ENCODE measurements around the gene ZNF443.
"Not testable (repeated sequence)": the region's sequence is repeated elsewhere in the genome, so short reads cannot be mapped to it uniquely, and the experiment has no call there.

Gene ZNF443

DNA sequence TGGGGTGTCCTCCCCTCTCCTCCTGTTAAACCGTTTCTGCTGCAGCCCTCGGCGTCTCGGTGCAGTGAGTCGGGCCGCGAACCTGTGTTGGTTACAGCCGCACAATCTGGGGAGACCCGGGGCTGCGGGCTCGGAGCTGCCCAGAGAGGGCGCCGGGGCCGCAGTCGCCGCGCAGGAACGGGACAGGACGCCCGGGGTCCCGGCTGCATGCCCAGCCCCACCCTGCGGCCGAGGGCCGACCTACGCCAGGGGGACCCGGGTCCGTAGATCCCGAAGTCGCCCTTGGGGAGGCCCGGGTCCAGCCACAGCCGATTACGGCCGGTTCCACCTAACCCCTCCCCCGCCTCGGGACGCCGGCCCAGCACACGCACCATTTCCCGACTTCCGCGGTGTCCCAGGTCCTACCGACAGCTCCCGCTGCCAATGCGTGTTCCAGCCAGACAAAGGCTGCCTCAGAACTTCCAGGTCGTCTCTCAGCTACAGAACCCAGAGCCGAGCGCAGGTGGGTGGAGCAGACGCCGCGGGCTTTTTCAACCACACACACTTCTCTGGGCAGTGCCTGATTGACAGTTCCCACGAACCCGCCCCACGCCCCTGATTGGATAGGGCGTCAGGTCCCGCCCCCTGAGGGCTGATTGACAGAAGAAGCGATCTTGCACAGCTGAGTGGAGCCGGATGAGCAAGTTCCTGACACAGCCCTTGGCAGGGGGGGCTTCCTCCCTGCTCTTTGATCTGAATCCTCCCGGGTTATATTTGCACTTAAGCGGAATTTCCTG, at the start of gene ZNF443:
TSS of gene ZNF443 (minus strand) at position 481 of the 776 bp plus-strand sequence. CDS start at position 374, 107 bp downstream.
- peak; percentile 98 for DNase-seq (ENCODE audit: low read depth)

DNA sequence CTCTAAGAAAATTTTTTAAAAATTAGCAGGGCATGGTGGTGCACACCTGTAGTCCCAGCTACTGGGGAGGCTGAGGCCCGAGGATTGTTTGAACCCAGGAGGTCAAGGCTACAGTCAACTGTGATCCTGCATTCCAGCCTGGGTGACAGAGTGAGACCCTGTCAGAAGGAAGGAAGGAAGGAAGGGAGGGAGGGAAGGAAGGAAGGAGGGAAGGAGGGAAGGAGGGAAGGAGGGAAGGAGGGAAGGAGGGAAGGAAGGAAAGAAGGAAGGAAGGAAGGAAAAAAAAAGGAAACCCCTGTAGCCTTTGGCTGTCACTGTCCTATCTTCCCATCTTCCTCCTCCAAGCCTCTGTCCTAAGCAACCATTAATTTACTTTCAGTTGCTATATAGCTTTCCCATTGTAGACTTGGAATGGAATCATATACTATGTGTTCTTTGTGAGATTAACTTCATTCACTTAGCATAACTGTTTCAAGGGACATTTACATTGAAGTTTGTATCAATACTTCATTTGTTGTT, 45.5 kb upstream of the ZNF443 start:
- not testable (repeated sequence) for DNase-seq (ENCODE audit: low read depth)

DNA sequence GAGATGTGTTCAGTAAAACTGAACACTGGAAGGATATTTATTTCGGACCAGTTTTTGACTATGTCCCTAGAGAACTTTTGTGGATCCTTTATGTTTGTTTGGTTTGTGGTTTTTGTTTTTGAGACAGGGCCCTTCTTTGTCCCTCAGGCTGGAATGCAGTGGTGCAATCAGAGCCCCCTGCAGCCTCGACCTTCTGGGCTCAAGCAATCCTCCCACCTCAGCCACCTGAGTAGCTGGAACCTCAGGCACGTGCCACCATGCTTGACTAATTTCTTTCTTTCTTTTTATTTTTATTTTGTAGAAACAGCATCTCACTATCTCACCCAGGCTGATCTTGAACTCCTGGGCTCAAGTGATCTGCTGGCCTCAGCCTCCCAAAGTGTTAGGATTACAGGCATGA, 44.8 kb upstream of the ZNF443 start:
- DNase-seq (ENCODE audit: low read depth): no peak

DNA sequence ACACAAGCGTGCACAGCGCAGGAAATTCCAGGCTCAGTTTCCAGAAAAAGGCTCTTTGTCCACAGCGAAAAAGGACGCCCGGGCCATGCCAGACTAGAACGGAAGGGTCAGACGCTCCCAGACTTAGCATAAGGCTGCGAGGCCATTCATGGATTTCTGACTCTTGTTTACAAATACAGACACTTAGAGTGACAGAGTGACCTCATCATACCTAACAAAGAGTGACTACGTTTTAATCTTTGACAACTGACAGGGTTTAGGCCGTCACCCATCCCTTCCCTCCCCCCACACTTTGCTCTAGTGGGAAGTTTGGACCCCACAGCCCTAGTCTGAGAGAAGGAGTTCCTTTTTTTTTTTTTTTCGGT, 44.2 kb upstream of the ZNF443 start:
- DNase-seq (ENCODE audit: low read depth): no peak

DNA sequence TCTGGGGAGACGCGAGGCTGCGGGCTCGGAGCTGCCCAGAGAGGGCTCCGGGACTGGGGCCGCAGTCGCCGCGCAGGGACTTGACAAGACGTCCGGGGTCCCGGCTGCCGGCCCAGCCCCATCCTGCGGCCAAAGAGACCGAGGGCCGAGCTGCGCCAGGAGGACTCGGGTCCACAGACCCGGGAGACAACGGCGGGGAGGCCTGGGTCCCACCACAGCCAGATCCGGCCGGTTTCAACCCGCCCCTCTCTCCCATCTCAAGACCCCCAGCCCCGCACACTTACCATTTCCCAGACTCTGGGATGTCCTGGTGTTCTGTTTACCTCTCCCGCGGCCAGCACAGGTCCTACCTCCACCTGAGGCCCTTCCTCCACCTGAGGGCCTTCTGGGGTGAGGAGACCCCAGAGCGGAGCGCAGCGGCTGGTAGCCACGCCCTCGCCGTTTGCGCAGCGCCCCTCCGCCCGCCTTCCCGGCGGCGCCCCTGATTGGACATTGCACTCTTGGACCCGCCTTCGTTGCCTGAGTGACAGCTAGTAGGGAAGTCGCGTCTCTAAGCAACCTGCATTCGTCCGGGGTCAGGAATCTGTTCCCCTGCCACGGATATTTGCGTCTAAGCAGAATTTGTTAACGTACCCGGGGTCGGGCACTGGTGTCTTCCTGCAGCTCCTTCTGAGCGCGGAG, 43.7 kb upstream of the ZNF443 start, which contains the start of gene ZNF709:
TSS of gene ZNF709 (minus strand) at position 446 of the 681 bp plus-strand sequence. CDS start at position 287, 159 bp downstream.
- peak; percentile 83 for DNase-seq (ENCODE audit: low read depth)

DNA sequence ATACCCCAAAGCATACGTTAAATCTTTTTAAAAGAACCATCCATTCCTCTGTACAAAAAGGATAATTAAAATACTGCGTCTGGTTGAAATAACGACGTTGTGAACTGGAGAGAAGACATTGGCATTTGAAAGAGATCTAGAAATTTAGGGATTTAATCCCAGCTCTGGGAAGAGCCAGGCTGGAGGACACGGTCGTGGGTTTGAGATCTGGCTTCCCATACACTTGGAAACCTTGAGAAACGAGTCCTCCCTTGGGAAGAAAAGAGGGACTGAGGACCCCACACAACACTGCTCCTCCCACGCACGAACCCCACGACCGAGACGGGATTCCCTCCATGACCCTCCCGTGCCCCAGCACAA, 43.2 kb upstream of the ZNF443 start:
- DNase-seq (ENCODE audit: low read depth): no peak

DNA sequence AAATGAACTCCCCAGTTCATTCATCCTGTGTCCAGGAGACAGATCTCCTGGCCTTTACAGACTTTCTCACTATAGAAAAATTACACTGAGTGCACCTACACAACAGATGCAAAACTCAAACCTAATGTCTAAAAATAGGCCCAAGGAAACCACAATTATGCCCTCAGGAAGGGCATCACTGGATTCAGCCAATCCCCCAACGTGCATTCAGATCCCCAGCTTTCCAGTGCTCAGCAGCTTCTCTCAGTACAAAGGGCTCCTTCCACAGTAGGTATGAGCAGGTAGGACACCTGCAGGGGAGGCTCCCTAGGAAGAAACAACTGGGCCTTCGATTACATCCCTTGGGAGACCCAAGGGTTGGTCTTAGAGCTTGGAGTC, 41.7 kb upstream of the ZNF443 start:
- DNase-seq (ENCODE audit: low read depth): no peak

DNA sequence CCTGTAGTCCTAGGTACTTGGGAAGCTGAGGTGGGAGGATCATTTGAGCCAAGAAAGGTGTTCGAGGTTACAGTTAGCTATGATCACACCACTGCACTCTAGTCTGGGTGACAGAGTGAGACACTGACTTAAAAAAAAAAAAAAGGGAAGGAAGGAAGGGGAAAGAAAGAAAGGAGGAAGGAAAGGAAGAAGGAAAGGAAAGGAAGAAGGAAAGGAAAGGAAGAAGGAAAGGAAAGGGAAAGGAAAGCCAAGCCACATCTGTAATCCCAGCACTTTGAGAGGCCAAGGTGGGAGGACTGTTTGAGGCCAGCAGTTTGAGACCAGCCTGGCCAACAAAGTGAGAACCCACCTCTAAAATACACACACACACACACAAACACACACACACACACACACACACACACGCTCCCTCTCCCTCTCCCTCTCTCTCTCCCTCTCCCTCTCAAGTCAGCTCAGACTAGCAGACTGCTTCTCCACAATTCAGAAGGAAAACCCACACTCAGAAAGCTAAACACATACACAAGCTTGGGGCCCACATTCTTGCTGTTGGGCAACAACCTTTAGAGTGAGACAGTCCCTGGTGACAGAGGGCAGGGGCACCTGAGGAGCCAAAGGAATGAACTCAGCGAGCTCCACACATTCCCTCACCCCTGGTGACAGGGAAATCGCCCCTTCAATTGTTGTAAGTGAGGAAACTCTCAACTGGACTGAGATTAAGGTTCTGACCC, 41.1 kb upstream of the ZNF443 start:
- DNase-seq (ENCODE audit: low read depth): no peak

DNA sequence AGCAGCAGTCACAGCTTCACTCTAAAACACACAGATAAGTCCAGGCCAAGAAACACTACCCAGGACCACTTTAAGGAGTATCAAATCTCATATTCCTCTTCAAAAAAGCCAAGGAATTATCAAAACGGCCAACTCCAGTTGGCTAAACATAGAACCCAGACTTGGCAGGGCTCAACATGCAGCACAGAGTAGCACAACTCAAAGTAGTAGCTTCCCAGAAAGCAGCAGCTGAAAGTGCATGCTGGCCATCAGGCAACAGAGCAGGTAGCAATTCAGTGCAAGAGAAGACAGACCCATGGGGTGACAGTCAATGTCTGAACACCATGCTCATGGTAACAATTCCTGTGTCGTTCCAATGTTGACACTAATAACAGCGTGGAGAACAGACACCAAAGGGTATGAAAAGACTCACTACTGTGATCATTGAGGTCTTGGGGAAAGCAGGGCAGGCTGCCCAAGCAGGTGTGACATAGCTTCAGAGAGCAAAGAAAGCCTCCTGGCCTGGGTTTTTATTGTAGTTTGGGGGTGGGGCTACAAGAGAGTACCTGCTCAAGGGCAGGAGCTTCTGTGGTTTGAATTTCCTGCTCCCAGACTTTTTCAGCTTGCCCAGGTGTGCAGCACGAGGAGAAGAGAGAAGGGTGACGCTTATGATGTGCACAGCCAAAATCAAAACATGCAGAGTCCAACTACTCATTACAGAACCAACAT, 37.6 kb upstream of the ZNF443 start:
- DNase-seq (ENCODE audit: low read depth): no peak

DNA sequence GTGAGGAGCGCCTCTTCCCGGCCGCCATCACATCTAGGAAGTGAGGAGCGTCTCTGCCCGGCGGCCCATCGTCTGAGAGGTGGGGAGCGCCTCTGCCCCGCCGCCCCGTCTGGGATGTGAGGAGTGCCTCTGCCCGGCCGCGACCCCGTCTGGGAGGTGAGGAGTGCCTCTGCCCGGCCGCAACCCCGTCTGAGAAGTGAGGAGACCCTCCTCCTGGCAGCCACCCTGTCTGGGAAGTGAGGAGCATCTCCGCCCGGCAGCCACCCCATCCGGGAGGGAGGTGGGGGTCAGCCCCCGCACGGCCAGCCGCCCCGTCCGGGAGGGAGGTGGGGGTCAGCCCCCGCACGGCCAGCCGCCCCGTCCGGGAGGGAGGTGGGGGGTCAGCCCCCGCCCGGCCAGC, 26.8 kb upstream of the ZNF443 start:
- not testable (repeated sequence) for DNase-seq (ENCODE audit: low read depth)

DNA sequence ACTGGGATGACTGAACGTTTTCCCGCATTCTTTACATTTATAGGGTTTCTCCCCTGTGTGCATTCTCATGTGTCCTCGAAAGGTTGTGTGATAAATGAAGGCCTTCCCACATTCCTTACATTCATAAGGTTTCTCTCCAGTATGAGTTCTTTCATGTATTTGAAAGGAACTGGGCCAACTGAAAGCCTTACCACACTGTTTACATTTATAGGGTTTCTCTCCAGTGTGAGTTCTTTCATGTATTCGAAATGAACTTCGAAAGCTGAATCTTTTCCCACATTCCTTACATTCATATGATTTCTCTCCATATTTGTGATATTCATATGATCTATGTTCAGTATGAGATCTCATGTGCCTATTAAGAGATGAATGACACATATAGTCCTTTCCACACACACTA, 24.4 kb upstream of the ZNF443 start:
- no peak for DNase-seq (ENCODE audit: low read depth)

DNA sequence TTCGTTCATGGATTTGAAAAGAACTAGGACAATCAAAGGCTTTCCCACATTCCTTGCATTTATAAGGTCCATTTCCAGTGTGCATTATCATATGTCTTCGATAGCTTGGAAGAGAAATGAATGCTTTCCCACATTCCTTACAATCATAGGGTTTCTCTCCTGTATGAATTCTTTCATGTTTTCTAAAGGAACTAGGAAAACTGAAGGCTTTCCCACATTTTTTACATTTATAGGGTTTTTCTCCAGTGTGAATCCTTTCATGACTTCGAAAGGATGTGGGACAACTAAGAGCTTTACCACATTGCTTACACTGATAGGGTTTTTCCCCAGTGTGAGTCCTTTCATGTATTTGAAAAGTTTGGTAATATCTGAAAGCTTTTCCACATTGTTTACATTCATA, 23.9 kb upstream of the ZNF443 start:
- no peak for DNase-seq (ENCODE audit: low read depth)

DNA sequence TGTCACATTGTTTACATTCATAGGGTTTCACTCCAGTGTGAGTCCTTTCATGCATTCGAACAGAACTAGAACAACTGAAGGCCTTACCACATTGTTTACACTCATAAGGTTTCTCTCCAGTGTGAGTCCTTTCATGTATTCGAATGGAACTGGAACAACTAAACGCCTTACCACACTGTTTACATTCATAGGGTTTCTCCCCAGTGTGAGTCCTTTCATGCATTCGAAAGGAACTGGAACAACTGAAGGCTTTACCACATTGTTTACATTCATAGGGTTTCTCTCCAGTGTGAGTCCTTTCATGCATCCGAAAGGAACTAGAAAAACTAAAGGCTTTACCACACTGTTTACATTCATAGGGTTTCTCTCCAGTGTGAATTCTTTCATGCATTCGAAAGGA, 23.3 kb upstream of the ZNF443 start:
- not testable (repeated sequence) for DNase-seq (ENCODE audit: low read depth)

DNA sequence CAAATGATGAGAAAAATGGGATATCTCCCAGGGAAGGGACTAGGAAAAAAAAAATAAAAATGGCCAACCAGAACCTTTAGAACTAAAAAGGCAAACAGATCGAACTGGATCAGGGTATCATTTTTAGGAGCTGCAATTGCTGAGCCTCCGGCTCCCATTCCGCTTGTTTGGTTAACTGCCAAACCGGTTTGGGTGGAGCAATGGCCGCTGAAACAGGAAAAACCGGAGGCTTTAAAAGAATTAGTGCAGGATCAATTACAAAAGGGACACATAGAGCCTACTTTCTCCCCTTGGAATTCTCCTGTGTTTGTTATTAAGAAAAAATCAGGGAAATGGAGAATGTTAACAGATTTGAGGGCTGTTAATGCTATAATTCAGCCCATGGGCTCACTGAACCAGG, 12.7 kb upstream of the ZNF443 start:
- DNase-seq (ENCODE audit: low read depth): no peak

DNA sequence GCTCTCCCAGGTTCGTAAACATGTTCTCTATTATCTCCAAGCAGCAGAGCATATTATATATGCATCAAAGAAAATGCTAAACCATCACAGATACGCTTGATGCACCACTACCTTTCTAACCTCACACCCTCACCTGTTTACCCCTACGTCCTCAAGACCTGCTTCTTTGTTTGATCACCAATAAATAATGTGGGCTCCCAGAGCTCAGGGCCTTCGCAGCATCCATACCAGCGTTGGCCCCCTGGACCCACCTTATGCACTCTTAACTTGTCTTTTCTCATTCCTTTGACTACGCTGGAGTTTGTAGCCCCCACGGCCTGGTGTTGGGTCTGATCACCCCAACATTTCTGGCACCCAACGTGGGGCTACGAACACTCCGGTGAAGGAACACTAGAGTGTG, 10.0 kb upstream of the ZNF443 start:
- DNase-seq (ENCODE audit: low read depth): no peak

DNA sequence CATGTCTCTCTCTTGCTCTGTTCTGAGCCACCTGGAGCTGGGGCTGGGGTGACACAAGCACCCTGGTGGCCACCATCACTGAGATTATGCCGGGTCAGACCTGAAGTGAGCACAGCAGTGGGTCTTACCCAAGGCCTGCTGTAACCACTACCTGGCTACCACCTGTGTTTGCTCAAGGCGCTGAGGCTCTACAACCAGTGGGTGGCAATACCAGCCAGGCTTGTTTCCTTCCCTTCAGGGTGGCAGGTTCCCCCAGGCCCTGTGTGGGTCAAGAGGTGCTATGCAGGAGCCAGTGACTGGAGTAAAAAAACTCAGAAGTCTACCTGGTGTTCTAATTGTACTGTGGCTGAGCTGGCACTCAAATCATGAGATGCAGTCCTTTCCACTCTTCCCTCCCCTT, 8.0 kb upstream of the ZNF443 start:
- no peak for DNase-seq (ENCODE audit: low read depth)

DNA sequence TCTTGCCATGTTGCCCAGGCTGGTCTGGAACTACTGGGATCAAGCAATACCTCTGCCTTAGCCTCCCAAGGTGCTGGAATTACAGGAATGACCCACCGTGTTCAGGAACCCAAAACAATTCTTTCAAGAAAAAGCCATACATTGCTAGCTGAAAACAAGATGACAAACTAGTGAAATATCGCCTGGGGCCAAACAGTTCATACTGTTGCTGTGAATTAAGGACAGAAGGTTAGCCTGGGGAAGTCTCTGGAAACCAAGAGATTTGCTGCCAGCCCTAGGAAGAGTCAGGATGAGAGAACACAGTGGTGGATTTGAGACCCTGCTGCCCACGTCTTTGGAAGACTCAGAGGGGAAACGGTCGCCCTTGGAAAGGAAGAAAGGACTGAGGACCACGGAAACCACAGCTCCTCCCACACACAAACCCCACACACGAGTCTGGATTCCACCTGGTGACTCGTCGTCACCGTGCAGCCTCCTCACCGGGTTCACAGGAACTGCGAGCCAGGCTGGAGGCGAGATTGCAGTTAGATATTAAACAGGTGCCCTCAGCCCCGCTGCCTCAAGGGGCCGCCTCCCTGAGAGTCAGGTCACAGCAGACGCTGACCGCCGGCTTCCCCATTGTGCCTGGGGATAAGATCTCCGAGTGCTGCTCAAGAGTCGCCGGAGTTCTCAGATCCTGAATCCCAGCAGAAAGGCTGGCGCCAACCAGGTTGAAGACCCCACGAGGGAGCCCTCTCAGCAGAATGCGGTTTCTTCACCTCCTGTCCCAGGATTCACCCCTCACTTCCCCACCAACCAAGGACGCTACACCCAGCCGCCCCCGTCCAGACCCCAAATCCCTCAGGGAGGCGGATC, 908 bp downstream of the ZNF443 start:
- peak; percentile 4 for DNase-seq (ENCODE audit: low read depth)

DNA sequence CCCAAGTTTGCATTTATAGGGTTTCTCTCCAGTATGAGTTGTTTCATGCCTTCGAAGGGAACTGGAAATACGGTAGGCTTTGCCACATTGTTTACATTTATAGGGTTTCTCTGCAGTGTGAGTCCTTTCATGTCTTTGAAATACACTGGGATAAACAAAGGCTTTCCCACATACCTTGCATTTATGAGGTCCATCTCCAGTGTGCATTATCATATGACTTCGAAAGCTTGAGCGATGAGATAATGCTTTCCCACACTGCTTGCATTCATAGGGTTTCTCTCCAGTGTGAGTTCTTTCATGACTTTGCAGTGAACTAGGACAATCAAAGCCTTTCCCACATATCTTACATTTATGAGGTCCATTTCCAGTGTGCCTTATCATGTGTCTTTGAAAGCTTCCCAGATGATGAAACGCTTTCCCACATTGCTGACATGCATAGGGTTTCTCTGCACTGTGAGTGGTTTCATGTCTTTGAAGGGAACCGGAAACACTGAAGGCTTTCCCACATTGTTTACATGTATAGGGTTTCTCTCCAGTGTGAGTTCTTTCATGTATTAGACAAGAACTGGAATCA, 10.0 kb downstream of the ZNF443 start:
- DNase-seq (ENCODE audit: low read depth): not testable (repeated sequence)

DNA sequence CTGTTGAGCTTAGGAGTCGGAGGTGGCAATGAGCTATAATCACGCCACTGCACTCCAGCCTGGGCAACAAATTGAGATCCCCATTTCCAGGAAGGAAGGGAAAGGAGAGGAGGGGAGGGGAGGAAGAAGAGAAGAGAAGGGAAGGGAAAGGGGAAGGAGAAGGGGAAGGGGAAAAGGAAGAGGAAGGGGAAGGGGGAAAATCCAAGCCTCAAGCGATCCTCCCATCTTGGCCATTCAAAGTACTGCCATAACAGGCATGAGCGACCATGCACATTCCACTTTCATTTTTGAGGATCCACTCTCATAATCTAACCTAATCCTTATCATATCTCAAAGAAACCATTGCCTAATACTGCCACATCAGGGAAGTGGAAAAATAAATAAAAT, 14.9 kb downstream of the ZNF443 start:
- no peak for DNase-seq (ENCODE audit: low read depth)

DNA sequence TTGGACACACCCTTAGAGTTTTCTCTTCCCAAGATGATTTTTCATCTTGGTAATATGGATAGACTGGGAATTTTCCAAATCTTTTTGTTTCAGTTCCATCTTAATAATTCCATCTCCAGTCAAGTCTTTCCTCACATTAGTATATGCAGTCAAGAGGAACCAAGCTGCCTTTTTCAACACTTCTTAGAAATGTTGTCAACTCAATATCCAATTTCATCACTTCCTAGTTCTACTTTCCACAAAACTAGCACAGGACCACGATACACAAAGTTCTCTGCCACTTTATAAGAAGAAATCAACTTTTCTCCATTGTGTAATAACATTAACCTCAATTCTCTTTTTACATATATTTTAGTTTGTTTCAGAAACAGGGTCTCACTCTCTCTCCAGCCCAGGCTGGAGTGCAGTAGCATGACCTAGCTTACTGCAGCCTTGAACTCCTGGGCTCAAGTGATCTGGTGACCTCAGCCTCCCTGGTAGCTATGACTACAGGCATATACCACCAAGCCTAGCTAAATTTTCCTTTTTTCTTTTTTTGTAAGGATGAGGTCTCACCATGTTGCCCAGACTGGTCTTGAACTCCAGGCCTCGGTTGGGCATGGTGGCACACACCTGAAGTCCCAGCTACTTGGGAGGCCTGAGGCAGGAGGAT, 15.5 kb downstream of the ZNF443 start:
- no peak for DNase-seq (ENCODE audit: low read depth)
